Pulmonary artery endothelial cell (primary cell): ENCODE results near the gene KBTBD12. TPM values are rescaled to one million over a fixed set of nuclear protein-coding genes. Genes with fewer than 3 reads are reported as not detected.

Experiments used
- DNase-seq: peaks from one replicate; pipeline ENCODE4 v3.0.0-alpha.2; 2011; ENCODE audit warnings: low read depth, low spot score
- total RNA-seq: library from RNA; depleted of rRNA; stranded (reverse); fragments of >200 nt; gene quantifications from 2 replicates; pipeline ENCODE4 v1.2.3, GENCODE V29; 2014

KBTBD12 gene
- total RNA-seq, 1 donor from 2014 or later: not detected

- no peak for DNase-seq
Measured at GRCh38 chr3:127985655-127986225, 70.7 kb downstream of the KBTBD12 start.

- DNase-seq: no peak
Measured at GRCh38 chr3:127986803-127987202, 71.8 kb downstream of the KBTBD12 start.

GRCh38 chr3:127987309-127987995, 72.4 kb downstream of the KBTBD12 start:
- no peak for DNase-seq

GRCh38 chr3:127988770-127989557, 73.9 kb downstream of the KBTBD12 start:
- no peak for DNase-seq

GRCh38 chr3:127990051-127990450, 75.0 kb downstream of the KBTBD12 start:
- no peak for DNase-seq

GRCh38 chr3:127990461-127990860, 75.4 kb downstream of the KBTBD12 start:
- no peak for DNase-seq

GRCh38 chr3:127991251-127991650, 76.2 kb downstream of the KBTBD12 start:
- no peak for DNase-seq

- no peak for DNase-seq
Measured at GRCh38 chr3:127991681-127992080, 76.6 kb downstream of the KBTBD12 start.

- no peak for DNase-seq
Measured at GRCh38 chr3:127992127-127992526, 77.1 kb downstream of the KBTBD12 start.

GRCh38 chr3:127994011-127994410, 79.0 kb downstream of the KBTBD12 start:
- DNase-seq: no peak

GRCh38 chr3:127997016-127997415, 82.0 kb downstream of the KBTBD12 start:
- DNase-seq: no peak

GRCh38 chr3:127997961-127998360, 82.9 kb downstream of the KBTBD12 start:
- DNase-seq: no peak

GRCh38 chr3:127998596-127998995, 83.6 kb downstream of the KBTBD12 start:
- DNase-seq: no peak

- DNase-seq: no peak
Measured at GRCh38 chr3:127999509-128000106, 84.6 kb downstream of the KBTBD12 start.

GRCh38 chr3:128001576-128001975, 86.5 kb downstream of the KBTBD12 start:
- DNase-seq: no peak

- DNase-seq: no peak
Measured at GRCh38 chr3:128004661-128005060, 89.6 kb downstream of the KBTBD12 start.

- no peak for DNase-seq
Measured at GRCh38 chr3:128006061-128007032, 91.3 kb downstream of the KBTBD12 start.

GRCh38 chr3:128007033-128007424, 92.0 kb downstream of the KBTBD12 start:
- no peak for DNase-seq

GRCh38 chr3:128009952-128010846, 95.2 kb downstream of the KBTBD12 start:
- no peak for DNase-seq

- DNase-seq: no peak
Measured at GRCh38 chr3:128011140-128011539, 96.1 kb downstream of the KBTBD12 start.
